CD4-positive, alpha-beta T cell (primary cell): ENCODE data around the gene ADGRB3. TPM values are rescaled to one million over a fixed set of nuclear protein-coding genes. Genes with fewer than 3 reads are reported as not detected.
"Not testable (repeated sequence)": the region's sequence is repeated elsewhere in the genome, so short reads cannot be mapped to it uniquely, and the experiment has no call there.

Experiments used
- ATAC-seq: fragments of 200-7000 bp; cut with Tn5 transposase; one replicate; pipeline ENCODE4 v1.10.0; 2022; ENCODE audit warnings: mild to moderate bottlenecking; ENCODE audit not compliant: poor library complexity
- CTCF ChIA-PET: fragments of 350-600 bp; sonication (Branson Sonifier 250); formaldehyde crosslinking; loops from one replicate; lab custom pipeline; 2021; ENCODE audit warnings: antibody characterized with exemption, inconsistent platforms; lab: Charles Lee
- POLR2A ChIA-PET: fragments of 350-600 bp; sonication (Branson Sonifier 250); formaldehyde crosslinking; loops from one replicate; lab custom pipeline; 2021; ENCODE audit warnings: antibody characterized with exemption, inconsistent platforms; lab: Charles Lee
- DNase-seq, 14 experiments: peaks; one replicate each; pipeline ENCODE4 v3.0.0-alpha.2; 2013 to 2020; ENCODE audit warnings: mixed read lengths in 2 of 14
- H3K27ac ChIP-seq, 2 donors: one replicate each; pipeline versions ENCODE4 v1.5.1 to v1.7.0; 2013; ENCODE audit warnings: low read length in 2 of 2, low read depth in 1 of 2, mild to moderate bottlenecking in 1 of 2
- H3K27me3 ChIP-seq, 2 experiments: 1 replicate in 1 of 2; 2 replicates in 1 of 2; pipeline versions ENCODE4 v1.6.1 to v1.7.0; 2013; ENCODE audit warnings: low read length in 2 of 2, control low read depth in 1 of 2, mild to moderate bottlenecking in 1 of 2, moderate library complexity in 1 of 2; ENCODE audit not compliant: insufficient read depth in 2 of 2, control insufficient read depth in 1 of 2
- H3K36me3 ChIP-seq: one replicate; pipeline ENCODE4 v1.6.1; 2013; ENCODE audit warnings: low read length, control low read depth; ENCODE audit not compliant: insufficient read depth
- H3K4me1 ChIP-seq: one replicate; pipeline ENCODE4 v1.6.1; 2013; ENCODE audit warnings: low read length, control low read depth; ENCODE audit not compliant: insufficient read depth
- H3K4me3 ChIP-seq: one replicate; pipeline ENCODE4 v1.5.1; 2013; ENCODE audit warnings: mild to moderate bottlenecking, low read length, moderate library complexity
- H3K9me3 ChIP-seq, 2 experiments: 1 replicate in 1 of 2; 2 replicates in 1 of 2; pipeline versions ENCODE4 v1.6.1 to v1.7.0; 2013; ENCODE audit warnings: low read length in 2 of 2, mild to moderate bottlenecking in 2 of 2, control low read depth in 1 of 2, moderate library complexity in 1 of 2; ENCODE audit not compliant: control insufficient read depth in 1 of 2, insufficient read depth in 1 of 2
- H3K27ac Mint-ChIP-seq: one replicate; pipeline ENCODE4 v1.8.0; 2020; ENCODE audit warnings: mixed read lengths
- H3K27me3 Mint-ChIP-seq: one replicate; pipeline ENCODE4 v1.8.0; 2021; ENCODE audit warnings: mixed read lengths
- H3K36me3 Mint-ChIP-seq: one replicate; pipeline ENCODE4 v1.8.0; 2021; ENCODE audit warnings: low read depth, mixed read lengths
- H3K4me1 Mint-ChIP-seq: one replicate; pipeline ENCODE4 v1.8.0; 2021; ENCODE audit warnings: low read depth, mixed read lengths
- H3K4me3 Mint-ChIP-seq: one replicate; pipeline ENCODE4 v1.8.0; 2020; ENCODE audit warnings: mild to moderate bottlenecking, mixed read lengths
- H3K9me3 Mint-ChIP-seq: one replicate; pipeline ENCODE4 v1.8.0; 2020; ENCODE audit warnings: mixed read lengths
- CTCF ChIP-seq: fragments of 200-600 bp; IDR thresholded peaks from one replicate; pipeline ENCODE4 v1.8.0; 2022; ENCODE audit warnings: antibody characterized with exemption, mild to moderate bottlenecking
- intact Hi-C, 2 experiments: fragments of 100-400 bp; cut with DNase I in 1 of 2; cut with micrococcal nuclease in 1 of 2; formaldehyde crosslinking; loops; one replicate each; pipeline versions ENCODE4 v1.15.1 to v1.9.0; 2023 to 2025; cut with DNase I, micrococcal nuclease
- total RNA-seq, 174 experiments: library from RNA in 2 of 174; stranded (reverse) in 2 of 174; gene quantifications; one replicate each; pipeline ENCODE4 v1.2.3 and lab custom pipeline; 2021 to 2026

Gene ADGRB3
- total RNA-seq, 2 experiments from 2014 or later, result not detected

GRCh38 chr6:69286331-69286730, 651.2 kb downstream of the ADGRB3 start:
- DNase-seq (no peak), ATAC-seq (no peak)
- H3K4me3 Mint-ChIP-seq, result no peak overlapping the region
- CTCF ChIA-PET, result no interaction called here
- no peak overlapping the region for H3K27ac ChIP-seq
- no peak for TF ChIP-seq CTCF
- H3K27me3 ChIP-seq, result no peaks in the 10 kb centered on the region
- H3K4me1 ChIP-seq, result no peaks in the 10 kb centered on the region
- POLR2A ChIA-PET, result no interaction called here
- peaks cover 2% of the 10 kb centered on the region for H3K9me3 Mint-ChIP-seq
- H3K4me1 Mint-ChIP-seq, result no peaks in the 10 kb centered on the region
- intact Hi-C loops, result no loop called here
- no peaks in the 10 kb centered on the region for H3K9me3 ChIP-seq
- H3K36me3 Mint-ChIP-seq, result no peaks in the 10 kb centered on the region
- no peaks in the 10 kb centered on the region for H3K27me3 Mint-ChIP-seq
- no peak overlapping the region for H3K4me3 ChIP-seq
- H3K36me3 ChIP-seq, result no peaks in the 10 kb centered on the region
- H3K27ac Mint-ChIP-seq, result no peak overlapping the region

GRCh38 chr6:69288198-69288597, 653.1 kb downstream of the ADGRB3 start:
- H3K27me3 Mint-ChIP-seq, intact Hi-C loops, H3K27me3 ChIP-seq, H3K9me3 Mint-ChIP-seq, H3K4me1 ChIP-seq, CTCF ChIA-PET, ATAC-seq, POLR2A ChIA-PET, H3K27ac Mint-ChIP-seq, H3K4me3 ChIP-seq, H3K27ac ChIP-seq, H3K9me3 ChIP-seq, H3K4me1 Mint-ChIP-seq, H3K36me3 Mint-ChIP-seq, DNase-seq, H3K36me3 ChIP-seq, H3K4me3 Mint-ChIP-seq: not testable (repeated sequence)

- Histone ChIP-seq H3K27me3 (no peaks in the 10 kb centered on the region), H3K27ac (no peak overlapping the region), H3K4me3 (no peak overlapping the region), H3K9me3 (no peaks in the 10 kb centered on the region), H3K36me3 (no peaks in the 10 kb centered on the region), H3K4me1 (no peaks in the 10 kb centered on the region)
- ATAC-seq (no peak), DNase-seq (no peak)
- H3K4me1 Mint-ChIP-seq, result no peaks in the 10 kb centered on the region
- no peaks in the 10 kb centered on the region for H3K36me3 Mint-ChIP-seq
- no peak overlapping the region for H3K27ac Mint-ChIP-seq
- no peaks in the 10 kb centered on the region for H3K9me3 Mint-ChIP-seq
- H3K4me3 Mint-ChIP-seq, result no peak overlapping the region
- H3K27me3 Mint-ChIP-seq, result no peaks in the 10 kb centered on the region
- CTCF ChIA-PET, result no interaction called here
- POLR2A ChIA-PET, result no interaction called here
- intact Hi-C loops, result no loop called here
- no peak for TF ChIP-seq CTCF
Observed at GRCh38 chr6:69289689-69290495, 654.8 kb downstream of the ADGRB3 start.

GRCh38 chr6:69293471-69293870, 658.4 kb downstream of the ADGRB3 start:
- H3K9me3 Mint-ChIP-seq, result no peaks in the 10 kb centered on the region
- no peaks in the 10 kb centered on the region for H3K27me3 Mint-ChIP-seq
- no peaks in the 10 kb centered on the region for H3K9me3 ChIP-seq
- intact Hi-C loops, result no loop called here
- DNase-seq (no peak), ATAC-seq (no peak)
- no peak overlapping the region for H3K27ac Mint-ChIP-seq
- TF ChIP-seq CTCF, result no peak
- no peak overlapping the region for H3K4me3 ChIP-seq
- H3K27me3 ChIP-seq, result no peaks in the 10 kb centered on the region
- no peaks in the 10 kb centered on the region for H3K36me3 ChIP-seq
- no peak overlapping the region for H3K4me3 Mint-ChIP-seq
- POLR2A ChIA-PET, result no interaction called here
- CTCF ChIA-PET, result no interaction called here
- H3K27ac ChIP-seq, result no peak overlapping the region
- H3K4me1 ChIP-seq, result no peaks in the 10 kb centered on the region
- no peaks in the 10 kb centered on the region for H3K4me1 Mint-ChIP-seq
- H3K36me3 Mint-ChIP-seq, result no peaks in the 10 kb centered on the region
